Lung (tissue), 12 donors: ENCODE results near the gene GPHA2. TPM values are rescaled to one million over a fixed set of nuclear protein-coding genes. Genes with fewer than 3 reads are reported as not detected.

Experiments
- ATAC-seq: fragments of 200-7000 bp; cut with Tn5 transposase; one replicate; pipeline ENCODE4 v1.9.1; 2020; ENCODE audit warnings: moderate number of reproducible peaks; ENCODE audit not compliant: insufficient read depth, low FRiP score
- DNase-seq, 3 donors: peaks; one replicate each; pipeline ENCODE4 v3.0.0-alpha.2; 2013 to 2017
- H3K27ac ChIP-seq, 2 donors: one replicate each; pipeline ENCODE4 v1.5.1; 2013; ENCODE audit warnings: mild to moderate bottlenecking in 2 of 2, moderate library complexity in 2 of 2, control low read depth in 1 of 2, inconsistent platforms in 1 of 2, low read depth in 1 of 2, low read length in 1 of 2
- H3K27me3 ChIP-seq, 3 donors: one replicate each; pipeline ENCODE4 v1.5.1; 2013; ENCODE audit warnings: low read length in 2 of 3; ENCODE audit not compliant: control insufficient read depth in 3 of 3, insufficient read depth in 3 of 3
- H3K36me3 ChIP-seq, 4 donors: one replicate each; pipeline ENCODE4 v1.5.1; 2013; ENCODE audit warnings: low read length in 4 of 4, mild to moderate bottlenecking in 1 of 4, moderate library complexity in 1 of 4; ENCODE audit not compliant: control insufficient read depth in 4 of 4, insufficient read depth in 4 of 4
- H3K4me1 ChIP-seq, 5 donors: one replicate each; pipeline ENCODE4 v1.5.1; 2013; ENCODE audit warnings: low read length in 5 of 5, mild to moderate bottlenecking in 2 of 5, moderate library complexity in 1 of 5; ENCODE audit not compliant: control insufficient read depth in 5 of 5, insufficient read depth in 5 of 5
- H3K4me3 ChIP-seq: one replicate; pipeline ENCODE4 v1.5.1; 2013; ENCODE audit warnings: mild to moderate bottlenecking, control low read depth, moderate library complexity
- H3K9ac ChIP-seq, 2 donors: one replicate each; pipeline ENCODE4 v1.5.1; 2013; ENCODE audit warnings: low read length in 2 of 2, control low read depth in 1 of 2; ENCODE audit not compliant: insufficient read depth in 1 of 2
- H3K9me3 ChIP-seq, 4 donors: one replicate each; pipeline ENCODE4 v1.5.1; 2013; ENCODE audit warnings: low read length in 3 of 4, mild to moderate bottlenecking in 1 of 4, moderate library complexity in 1 of 4; ENCODE audit not compliant: control insufficient read depth in 4 of 4, insufficient read depth in 3 of 4
- WGBS, 2 donors: extraction: QIAGEN DNeasy Blood & Tissue Kit; methylation state at CpG; one replicate each; pipeline ENCODE4 v1.1.7; 2013; 5-methylcytosine and 5-hydroxymethylcytosine counted together
- polyA plus RNA-seq, 2 donors: library from polyadenylated mRNA; stranded (reverse); fragments of 200-250 nt; gene quantifications; one replicate each; pipeline ENCODE4 v1.2.1, GENCODE V29; 2013
- total RNA-seq, 2 donors: library from RNA; depleted of rRNA in 1 of 2; stranded (reverse); fragments of >200 nt in 1 of 2; gene quantifications; one replicate each; pipeline ENCODE4 v1.2.1, GENCODE V29; 2014 to 2021
- TF ChIP-seq, protein P1 (sequence below): IDR thresholded peaks from 2 replicates; pipeline ENCODE4 v1.5.1; 2012; ENCODE audit warnings: mild to moderate bottlenecking; ENCODE audit errors: control extremely low read depth, extremely low read depth
- donor health status: control.
- donor health status: control.
- donor health status: Bipolar disorder and iron deficiency.
- donor health status: healthy.
- donor health status: DM: yes; HTN: yes; CAD: no.

Gene GPHA2
- total and polyA plus RNA-seq, 4 donors = 0.19 TPM; not detected in 3

DNA sequence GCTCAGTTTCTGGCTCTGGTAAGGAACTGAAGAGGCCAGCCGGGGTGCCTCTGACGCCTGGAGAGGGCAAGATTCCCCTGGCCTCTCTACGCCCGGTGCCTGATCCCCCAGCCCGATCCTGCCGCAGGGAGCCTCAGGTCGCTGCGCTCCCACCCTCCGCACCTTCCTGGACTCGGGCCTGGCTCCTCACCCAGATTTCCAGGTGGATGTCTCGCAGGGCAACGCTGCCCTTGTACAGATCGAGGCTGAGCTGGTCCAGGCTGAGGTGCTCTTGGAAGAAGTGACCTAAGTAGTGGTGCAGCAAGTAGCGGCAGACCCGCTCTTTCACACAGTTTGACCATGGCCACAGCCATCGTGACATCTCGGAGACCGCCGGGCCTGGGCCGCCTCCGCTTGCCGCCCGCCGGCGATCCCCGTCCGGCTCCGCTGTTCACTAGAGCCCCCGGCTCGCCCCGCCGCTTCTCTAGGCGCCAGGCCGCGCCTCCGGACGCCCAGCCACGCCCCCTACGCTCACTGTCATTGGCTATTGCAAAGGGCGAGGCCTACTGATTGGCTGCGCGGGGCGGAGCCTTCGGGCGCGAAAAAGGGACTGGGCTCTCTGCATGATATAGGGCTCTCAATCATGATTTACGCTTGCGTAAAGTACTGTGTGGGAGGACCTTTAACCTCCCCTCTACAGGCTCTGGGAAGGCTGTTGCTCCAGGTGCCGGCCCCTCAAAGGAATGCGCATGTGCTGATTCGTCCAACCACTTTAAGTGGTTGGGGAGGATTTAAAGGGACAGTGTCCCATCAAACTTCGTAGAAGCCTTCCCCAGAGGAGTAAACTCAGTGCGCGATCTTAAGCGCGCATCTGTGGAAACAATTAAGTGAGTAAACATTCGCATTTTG, 18.7 kb downstream of the GPHA2 start, which contains the start of gene ATG2A:
Gene ATG2A (minus strand): TSS at position 435 of the 888 bp plus-strand sequence. CDS start 74 bp downstream, at position 361.
- ATAC-seq = peak; percentile 100
- peak within 1 kb of the TSS; percentile 83 to 87 for H3K27ac ChIP-seq
- H3K9ac ChIP-seq = peak within 1 kb of the TSS; percentile 92 to 94
- peaks cover 3 to 29% (median 9%) of the 10 kb centered on the region in 5 donors for H3K4me1 ChIP-seq
- peak within 1 kb of the TSS; percentile 80 for H3K4me3 ChIP-seq
- WGBS, 2 donors = 1% methylated on average over 57 of the region's 57 CpGs
- H3K36me3 ChIP-seq = peaks cover 0 to 21% (median 1%) of the 10 kb centered on the region in 4 donors
- no peaks in the 10 kb centered on the region for H3K9me3 ChIP-seq
- H3K27me3 ChIP-seq = no peaks in the 10 kb centered on the region
- TF ChIP-seq, protein P1, sequence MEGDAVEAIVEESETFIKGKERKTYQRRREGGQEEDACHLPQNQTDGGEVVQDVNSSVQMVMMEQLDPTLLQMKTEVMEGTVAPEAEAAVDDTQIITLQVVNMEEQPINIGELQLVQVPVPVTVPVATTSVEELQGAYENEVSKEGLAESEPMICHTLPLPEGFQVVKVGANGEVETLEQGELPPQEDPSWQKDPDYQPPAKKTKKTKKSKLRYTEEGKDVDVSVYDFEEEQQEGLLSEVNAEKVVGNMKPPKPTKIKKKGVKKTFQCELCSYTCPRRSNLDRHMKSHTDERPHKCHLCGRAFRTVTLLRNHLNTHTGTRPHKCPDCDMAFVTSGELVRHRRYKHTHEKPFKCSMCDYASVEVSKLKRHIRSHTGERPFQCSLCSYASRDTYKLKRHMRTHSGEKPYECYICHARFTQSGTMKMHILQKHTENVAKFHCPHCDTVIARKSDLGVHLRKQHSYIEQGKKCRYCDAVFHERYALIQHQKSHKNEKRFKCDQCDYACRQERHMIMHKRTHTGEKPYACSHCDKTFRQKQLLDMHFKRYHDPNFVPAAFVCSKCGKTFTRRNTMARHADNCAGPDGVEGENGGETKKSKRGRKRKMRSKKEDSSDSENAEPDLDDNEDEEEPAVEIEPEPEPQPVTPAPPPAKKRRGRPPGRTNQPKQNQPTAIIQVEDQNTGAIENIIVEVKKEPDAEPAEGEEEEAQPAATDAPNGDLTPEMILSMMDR = peak; percentile 21
- DNase-seq = peak; percentile 99 to 100 (median 100)

DNA sequence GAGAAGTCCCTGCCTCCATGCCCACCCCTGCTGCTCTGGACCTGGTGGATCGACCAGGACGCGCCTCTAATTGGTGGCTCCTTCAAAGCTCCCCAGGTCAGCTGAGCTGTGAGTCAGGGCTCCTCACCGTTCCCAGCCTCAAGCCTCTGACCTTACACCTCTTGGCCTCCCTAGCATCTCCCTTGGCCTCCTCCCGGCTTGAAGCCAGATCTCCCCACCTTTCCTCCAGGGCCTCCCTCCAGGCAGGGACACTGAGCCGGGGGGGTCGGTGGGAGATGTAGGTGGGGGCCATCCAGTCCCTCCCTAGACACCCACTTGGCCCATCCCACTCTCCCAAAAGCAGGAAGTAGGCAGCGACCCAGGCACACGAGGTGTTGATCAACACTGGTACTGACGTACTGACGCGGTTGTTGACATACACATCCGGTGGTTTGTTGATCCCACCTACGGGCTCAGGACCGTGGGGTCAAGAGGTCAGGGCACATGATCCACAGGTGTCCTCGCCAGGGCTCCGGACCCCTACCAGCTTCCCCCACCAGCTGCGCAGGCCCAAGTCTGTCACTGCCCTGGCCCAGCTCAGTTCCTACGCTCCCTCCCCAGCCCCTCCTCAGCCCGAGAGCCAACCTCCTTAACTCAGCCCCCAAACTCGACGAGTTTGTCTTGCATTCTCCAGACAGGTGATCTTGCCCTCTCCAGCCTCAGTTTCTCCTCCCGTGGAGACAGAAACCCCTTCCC, 19.5 kb downstream of the GPHA2 start:
- H3K9me3 ChIP-seq = no peaks in the 10 kb centered on the region
- ATAC-seq (peak; percentile 35), DNase-seq (peak; percentile 32 to 49 (median 43))
- TF ChIP-seq, protein P1 = no peak
- H3K27ac ChIP-seq = peak overlapping the region; percentile 65 to 87
- H3K4me3 ChIP-seq = peak overlapping the region; percentile 80
- no peaks in the 10 kb centered on the region for H3K27me3 ChIP-seq
- 7 to 12% methylated on average over 23 of the region's 23 CpGs for WGBS, 2 donors
- peaks cover 0 to 29% (median 5%) of the 10 kb centered on the region in 4 donors for H3K36me3 ChIP-seq
- H3K9ac ChIP-seq = peak overlapping the region; percentile 84 to 94
- peaks cover 3 to 29% (median 9%) of the 10 kb centered on the region in 5 donors for H3K4me1 ChIP-seq

DNA sequence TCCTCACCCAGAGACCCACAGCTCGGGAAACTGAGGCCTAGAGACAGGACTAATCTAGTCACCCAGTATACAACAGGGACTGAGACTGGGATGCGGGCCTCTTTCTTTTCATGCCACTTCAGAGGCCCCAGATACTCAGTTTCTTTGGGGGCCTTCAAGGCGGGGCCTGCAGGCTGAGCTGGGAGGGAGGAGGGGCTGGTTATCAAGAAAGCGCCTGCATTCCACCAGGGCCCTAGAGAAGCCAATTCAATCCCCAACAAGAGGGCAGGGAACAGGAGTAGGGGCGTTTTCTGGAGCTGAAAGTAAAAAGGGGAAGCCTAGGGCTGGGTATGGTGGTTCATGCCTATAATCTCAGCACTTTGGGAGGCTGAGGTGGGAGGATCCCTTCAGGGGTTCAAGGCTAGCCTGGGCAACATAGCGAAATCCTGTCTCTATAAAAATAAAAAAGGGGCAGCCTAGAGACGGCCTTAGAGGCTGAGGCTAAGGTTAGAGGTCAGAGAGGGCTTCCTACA, 20.3 kb downstream of the GPHA2 start:
- DNase-seq = peak in 1 of 3 donors; percentile 23
- peaks cover 3 to 29% (median 9%) of the 10 kb centered on the region in 5 donors for H3K4me1 ChIP-seq
- H3K4me3 ChIP-seq = no peak overlapping the region
- no peak for ATAC-seq
- H3K9me3 ChIP-seq = no peaks in the 10 kb centered on the region
- TF ChIP-seq, protein P1 = no peak
- H3K27ac ChIP-seq = peak overlapping the region in 1 of 2 donors; percentile 1
- 78 to 84% methylated on average over 7 of the region's 7 CpGs for WGBS, 2 donors
- no peaks in the 10 kb centered on the region for H3K27me3 ChIP-seq
- peaks cover 0 to 37% (median 8%) of the 10 kb centered on the region in 4 donors for H3K36me3 ChIP-seq
- H3K9ac ChIP-seq = peak overlapping the region in 1 of 2 donors; percentile 84
